Central memory CD8-positive, alpha-beta T cell (primary cell): ENCODE measurements around the gene LRP11.
"Not testable (repeated sequence)": the region's sequence is repeated elsewhere in the genome, so short reads cannot be mapped to it uniquely, and the experiment has no call there.

Experiments
- ATAC-seq: fragments of 150-1000 bp; cut with Tn5 transposase; replicated peaks from 2 replicates; pipeline ENCODE4 v1.10.0; 2022; ENCODE audit warnings: mild to moderate bottlenecking, moderate FRiP score, moderate number of reproducible peaks; ENCODE audit not compliant: poor library complexity, severe bottlenecking; ENCODE audit errors: extremely low read depth
- DNase-seq, 2 donors: peaks; one replicate each; pipeline ENCODE4 v3.0.0; 2021; ENCODE audit warnings: low spot score in 2 of 2
- H3K27ac Mint-ChIP-seq: one replicate; pipeline ENCODE4 v1.8.0; 2022; ENCODE audit warnings: low read depth, mild to moderate bottlenecking, moderate library complexity, mixed read lengths
- H3K27me3 Mint-ChIP-seq: one replicate; pipeline ENCODE4 v1.8.0; 2022; ENCODE audit warnings: mixed read lengths
- H3K36me3 Mint-ChIP-seq: one replicate; pipeline ENCODE4 v1.8.0; 2022; ENCODE audit warnings: mild to moderate bottlenecking, moderate library complexity, mixed read lengths; ENCODE audit not compliant: insufficient read depth
- H3K4me1 Mint-ChIP-seq: one replicate; pipeline ENCODE4 v1.8.0; 2022; ENCODE audit warnings: mixed read lengths
- H3K4me3 Mint-ChIP-seq: one replicate; pipeline ENCODE4 v1.8.0; 2022; ENCODE audit warnings: mild to moderate bottlenecking, moderate library complexity, mixed read lengths
- H3K9me3 Mint-ChIP-seq: one replicate; pipeline ENCODE4 v1.8.0; 2022; ENCODE audit warnings: mixed read lengths

LRP11 gene

GRCh38 chr6:149860834-149861602 is 3.1 kb downstream of the LRP11 start:
- Mint-ChIP-seq H3K27ac (no peak overlapping the region), H3K36me3 (peaks cover 4% of the 10 kb centered on the region), H3K9me3 (no peaks in the 10 kb centered on the region), H3K4me1 (peaks cover 6% of the 10 kb centered on the region), H3K27me3 (peaks cover 13% of the 10 kb centered on the region), H3K4me3 (no peak overlapping the region)
- DNase-seq (no peak), ATAC-seq (no peak)

- Mint-ChIP-seq H3K27me3 (peaks cover 13% of the 10 kb centered on the region), H3K4me3 (no peak overlapping the region), H3K36me3 (peaks cover 4% of the 10 kb centered on the region), H3K27ac (no peak overlapping the region), H3K9me3 (no peaks in the 10 kb centered on the region), H3K4me1 (peaks cover 6% of the 10 kb centered on the region)
- ATAC-seq (no peak), DNase-seq (no peak)
Measured at GRCh38 chr6:149860513-149860833, 3.7 kb downstream of the LRP11 start.

- peaks cover 6% of the 10 kb centered on the region for H3K4me1 Mint-ChIP-seq
- no peak overlapping the region for H3K4me3 Mint-ChIP-seq
- ATAC-seq (no peak), DNase-seq (no peak)
- no peaks in the 10 kb centered on the region for H3K9me3 Mint-ChIP-seq
- H3K27me3 Mint-ChIP-seq, result peaks cover 15% of the 10 kb centered on the region
- H3K36me3 Mint-ChIP-seq, result peaks cover 4% of the 10 kb centered on the region
- no peak overlapping the region for H3K27ac Mint-ChIP-seq
Measured at GRCh38 chr6:149859938-149860337, 4.2 kb downstream of the LRP11 start.

GRCh38 chr6:149859368-149859767 is 4.8 kb downstream of the LRP11 start:
- Mint-ChIP-seq H3K27ac (no peak overlapping the region), H3K9me3 (no peaks in the 10 kb centered on the region), H3K36me3 (peaks cover 2% of the 10 kb centered on the region), H3K27me3 (peaks cover 21% of the 10 kb centered on the region), H3K4me1 (peaks cover 6% of the 10 kb centered on the region), H3K4me3 (no peak overlapping the region)
- ATAC-seq, result no peak
- DNase-seq, result no peak

GRCh38 chr6:149857541-149857940 is 6.6 kb downstream of the LRP11 start:
- Mint-ChIP-seq H3K4me1 (no peaks in the 10 kb centered on the region), H3K9me3 (no peaks in the 10 kb centered on the region), H3K36me3 (no peaks in the 10 kb centered on the region), H3K27me3 (peaks cover 23% of the 10 kb centered on the region), H3K4me3 (no peak overlapping the region), H3K27ac (no peak overlapping the region)
- ATAC-seq (no peak), DNase-seq (no peak)

GRCh38 chr6:149856256-149856994 is 7.7 kb downstream of the LRP11 start:
- Mint-ChIP-seq H3K4me1 (no peaks in the 10 kb centered on the region), H3K36me3 (no peaks in the 10 kb centered on the region), H3K27ac (no peak overlapping the region), H3K27me3 (peaks cover 22% of the 10 kb centered on the region), H3K4me3 (no peak overlapping the region), H3K9me3 (no peaks in the 10 kb centered on the region)
- no peak for ATAC-seq
- DNase-seq, result no peak

GRCh38 chr6:149855741-149856140 is 8.4 kb downstream of the LRP11 start:
- Mint-ChIP-seq H3K9me3 (no peaks in the 10 kb centered on the region), H3K27me3 (peaks cover 16% of the 10 kb centered on the region), H3K4me1 (no peaks in the 10 kb centered on the region), H3K36me3 (no peaks in the 10 kb centered on the region), H3K4me3 (no peak overlapping the region), H3K27ac (no peak overlapping the region)
- no peak for ATAC-seq
- DNase-seq, result no peak

- peaks cover 10% of the 10 kb centered on the region for H3K27me3 Mint-ChIP-seq
- DNase-seq (no peak), ATAC-seq (no peak)
- no peaks in the 10 kb centered on the region for H3K4me1 Mint-ChIP-seq
- no peak overlapping the region for H3K27ac Mint-ChIP-seq
- H3K36me3 Mint-ChIP-seq, result no peaks in the 10 kb centered on the region
- H3K4me3 Mint-ChIP-seq, result no peak overlapping the region
- H3K9me3 Mint-ChIP-seq, result no peaks in the 10 kb centered on the region
Measured at GRCh38 chr6:149855040-149855654, 9.0 kb downstream of the LRP11 start.

GRCh38 chr6:149854532-149854931 is 9.6 kb downstream of the LRP11 start:
- Mint-ChIP-seq H3K27me3 (peaks cover 10% of the 10 kb centered on the region), H3K4me3 (no peak overlapping the region), H3K27ac (no peak overlapping the region), H3K36me3 (no peaks in the 10 kb centered on the region), H3K9me3 (no peaks in the 10 kb centered on the region), H3K4me1 (no peaks in the 10 kb centered on the region)
- DNase-seq (no peak), ATAC-seq (no peak)

- not testable (repeated sequence) for H3K9me3 Mint-ChIP-seq, H3K27ac Mint-ChIP-seq, H3K27me3 Mint-ChIP-seq, H3K36me3 Mint-ChIP-seq, ATAC-seq, DNase-seq, H3K4me3 Mint-ChIP-seq, H3K4me1 Mint-ChIP-seq
Measured at GRCh38 chr6:149854017-149854416, 10.1 kb downstream of the LRP11 start.

- DNase-seq (no peak), ATAC-seq (no peak)
- no peaks in the 10 kb centered on the region for H3K9me3 Mint-ChIP-seq
Measured at GRCh38 chr6:149852881-149853280, 11.3 kb downstream of the LRP11 start.

GRCh38 chr6:149852180-149852579 is 12.0 kb downstream of the LRP11 start:
- ATAC-seq, result no peak
- Mint-ChIP-seq H3K4me3 (no peak overlapping the region), H3K4me1 (no peaks in the 10 kb centered on the region), H3K9me3 (no peaks in the 10 kb centered on the region), H3K27ac (no peak overlapping the region), H3K27me3 (peaks cover 10% of the 10 kb centered on the region), H3K36me3 (no peaks in the 10 kb centered on the region)
- no peak for DNase-seq

More at GRCh38 chr6:149852881-149853280, 11.3 kb downstream of the LRP11 start:
- Mint-ChIP-seq H3K27me3 (peaks cover 10% of the 10 kb centered on the region), H3K36me3 (no peaks in the 10 kb centered on the region), H3K4me3 (no peak overlapping the region), H3K27ac (no peak overlapping the region), H3K4me1 (no peaks in the 10 kb centered on the region)
